Posterior cingulate gyrus (tissue), 11 donors: ENCODE data around the gene GCNT4.
A peak's percentile ranks its signal among the peaks of the same experiment; 100 is the strongest.

Experiments
- DNase-seq, 10 donors: peaks; one replicate each; pipeline versions ENCODE4 v3.0.0 to v3.0.0-alpha.2; 2020 to 2021; ENCODE audit warnings: mixed read lengths in 3 of 10
- intact Hi-C: fragments of 100-400 bp; cut with DNase I; formaldehyde crosslinking; loops from one replicate; pipeline ENCODE4 v1.15.1; 2023

Gene GCNT4

GRCh38 chr5:75020016-75020656 is 32.2 kb downstream of the GCNT4 start:
- peak in 1 of 10 donors; percentile 68 for DNase-seq
- intact Hi-C loops: no loop called here

GRCh38 chr5:75018805-75019587 is 33.4 kb downstream of the GCNT4 start:
- DNase-seq: no peak
- intact Hi-C loops: no loop called here

- intact Hi-C loops: no loop called here
- no peak for DNase-seq
Observed at GRCh38 chr5:75017971-75018370, 34.4 kb downstream of the GCNT4 start.

- DNase-seq: no peak
- intact Hi-C loops: no loop called here
Observed at GRCh38 chr5:75016896-75017295, 35.5 kb downstream of the GCNT4 start.

GRCh38 chr5:75012748-75013147 is 39.6 kb downstream of the GCNT4 start:
- intact Hi-C loops: no loop called here
- no peak for DNase-seq

GRCh38 chr5:75010838-75011237 is 41.5 kb downstream of the GCNT4 start:
- DNase-seq: no peak
- intact Hi-C loops: no loop called here

- intact Hi-C loops: no loop called here
- DNase-seq: no peak
Observed at GRCh38 chr5:75009556-75010345, 42.6 kb downstream of the GCNT4 start.

GRCh38 chr5:75006865-75007822 is 45.2 kb downstream of the GCNT4 start:
- no peak for DNase-seq
- intact Hi-C loops: no loop called here

- intact Hi-C loops: no loop called here
- no peak for DNase-seq
Observed at GRCh38 chr5:75005561-75005960, 46.8 kb downstream of the GCNT4 start.
